GM19468 (cell line): ENCODE data around the gene KIAA1586.
"Not testable (repeated sequence)": the region's sequence is repeated elsewhere in the genome, so short reads cannot be mapped to it uniquely, and the experiment has no call there.

Experiments
- ATAC-seq: cut with Tn5 transposase; IDR thresholded peaks from one replicate; pipeline ENCODE4 v1.9.1; 2021; ENCODE audit warnings: mild to moderate bottlenecking, moderate library complexity, moderate number of reproducible peaks; ENCODE audit not compliant: unreplicated experiment; ENCODE audit errors: extremely low read depth

Gene KIAA1586

GRCh38 chr6:57091375-57091774 lies 44.9 kb downstream of the KIAA1586 start:
- not testable (repeated sequence) for ATAC-seq

GRCh38 chr6:57094689-57095088 lies 48.2 kb downstream of the KIAA1586 start:
- ATAC-seq = no peak

GRCh38 chr6:57097596-57097995 lies 51.1 kb downstream of the KIAA1586 start:
- no peak for ATAC-seq

- no peak for ATAC-seq
Observed at GRCh38 chr6:57102976-57103375, 56.5 kb downstream of the KIAA1586 start.

- ATAC-seq = no peak
Observed at GRCh38 chr6:57104336-57104735, 57.8 kb downstream of the KIAA1586 start.
